Activated CD8-positive, alpha-beta T cell treated with anti-CD3 and anti-CD28 coated beads, Interleukin-2, amount 10 ng/mL, durations not matched to agents 7 days and 5 days (primary cell): ENCODE data around the gene DHX35. TPM values are rescaled to one million over a fixed set of nuclear protein-coding genes. Genes with fewer than 3 reads are reported as not detected.
A peak's percentile ranks its signal among the peaks of the same experiment; 100 is the strongest.

Experiments
- ATAC-seq: fragments of 150-1000 bp; cut with Tn5 transposase; one replicate; pipeline ENCODE4 v1.10.0; 2021; ENCODE audit warnings: moderate library complexity
- CTCF ChIA-PET: fragments of 350-600 bp; sonication (Branson Sonifier 250); formaldehyde crosslinking; loops from one replicate; lab custom pipeline; 2021; ENCODE audit warnings: antibody characterized with exemption; lab: Charles Lee
- POLR2A ChIA-PET: fragments of 350-600 bp; sonication (Branson Sonifier 250); formaldehyde crosslinking; loops from one replicate; lab custom pipeline; 2021; ENCODE audit warnings: antibody characterized with exemption; lab: Charles Lee
- DNase-seq: peaks from one replicate; pipeline ENCODE4 v3.0.0-alpha.2; 2020
- H3K27ac Mint-ChIP-seq: one replicate; pipeline ENCODE4 v1.8.0; 2021; ENCODE audit warnings: mild to moderate bottlenecking, mixed read lengths
- H3K27me3 Mint-ChIP-seq: one replicate; pipeline ENCODE4 v1.8.0; 2021; ENCODE audit warnings: low read depth, mixed read lengths
- H3K36me3 Mint-ChIP-seq: one replicate; pipeline ENCODE4 v1.8.0; 2021; ENCODE audit warnings: low read depth, mixed read lengths
- H3K4me1 Mint-ChIP-seq: one replicate; pipeline ENCODE4 v1.8.0; 2021; ENCODE audit warnings: low read depth, mixed read lengths
- H3K4me3 Mint-ChIP-seq: one replicate; pipeline ENCODE4 v1.8.0; 2021; ENCODE audit warnings: mild to moderate bottlenecking, mixed read lengths
- H3K9me3 Mint-ChIP-seq: one replicate; pipeline ENCODE4 v1.8.0; 2022; ENCODE audit warnings: mixed read lengths; ENCODE audit not compliant: insufficient read depth
- total RNA-seq, 2 experiments: library from RNA; stranded (reverse); gene quantifications; one replicate each; pipeline ENCODE4 v1.2.3, GENCODE V29; 2021

DHX35 gene
- total RNA-seq, 2 experiments from 2014 or later = 10.8 to 11.1 TPM

GRCh38 chr20:38939686-38940085 lies 22.5 kb upstream of the DHX35 start:
- H3K27me3 Mint-ChIP-seq = no peaks in the 10 kb centered on the region
- no peaks in the 10 kb centered on the region for H3K9me3 Mint-ChIP-seq
- no peak for DNase-seq
- peaks cover 14% of the 10 kb centered on the region for H3K4me1 Mint-ChIP-seq
- no peak overlapping the region for H3K4me3 Mint-ChIP-seq
- H3K36me3 Mint-ChIP-seq = peaks cover 58% of the 10 kb centered on the region
- POLR2A ChIA-PET = no interaction called here
- ATAC-seq = no peak
- CTCF ChIA-PET = interaction anchor here (3.5 kb wide), 1 partner anchor 13 kb away, joined by 12 read pairs; the partner anchor contains the start of gene FAM83D
- H3K27ac Mint-ChIP-seq = peak overlapping the region; percentile 15

GRCh38 chr20:38940644-38941043 lies 21.5 kb upstream of the DHX35 start:
- no peak for ATAC-seq
- DNase-seq = no peak
- Mint-ChIP-seq H3K36me3 (peaks cover 58% of the 10 kb centered on the region), H3K27ac (no peak overlapping the region), H3K4me3 (no peak overlapping the region), H3K9me3 (no peaks in the 10 kb centered on the region), H3K27me3 (no peaks in the 10 kb centered on the region), H3K4me1 (peaks cover 9% of the 10 kb centered on the region)
- POLR2A ChIA-PET = interaction anchor here (0.6 kb wide), 1 partner anchor 121 kb away, joined by 3 read pairs; no protein-coding TSS in a partner anchor
- CTCF ChIA-PET = interaction anchor here (1.8 to 3.5 kb wide), 2 partner anchors 14 to 22 kb away, joined by 7 to 12 read pairs; partner anchors contain the start of genes DHX35 and FAM83D

GRCh38 chr20:38941726-38942389 lies 20.3 kb upstream of the DHX35 start:
- POLR2A ChIA-PET = no interaction called here
- H3K36me3 Mint-ChIP-seq = peaks cover 60% of the 10 kb centered on the region
- peaks cover 4% of the 10 kb centered on the region for H3K4me1 Mint-ChIP-seq
- DNase-seq = no peak
- H3K27ac Mint-ChIP-seq = peak overlapping the region; percentile 6
- H3K27me3 Mint-ChIP-seq = no peaks in the 10 kb centered on the region
- no peak overlapping the region for H3K4me3 Mint-ChIP-seq
- CTCF ChIA-PET = interaction anchor here (0.9 to 3.5 kb wide), 3 partner anchors 8 to 21 kb away, joined by 3 to 12 read pairs (median 7); partner anchors contain the start of genes DHX35 and FAM83D
- no peak for ATAC-seq
- no peaks in the 10 kb centered on the region for H3K9me3 Mint-ChIP-seq

GRCh38 chr20:38945012-38945411 lies 17.1 kb upstream of the DHX35 start:
- Mint-ChIP-seq H3K36me3 (peaks cover 73% of the 10 kb centered on the region), H3K4me1 (no peaks in the 10 kb centered on the region), H3K27me3 (no peaks in the 10 kb centered on the region), H3K4me3 (no peak overlapping the region), H3K9me3 (no peaks in the 10 kb centered on the region), H3K27ac (no peak overlapping the region)
- no peak for ATAC-seq
- ChIA-PET CTCF (no interaction called here), POLR2A (interaction anchor here (0.7 kb wide), 1 partner anchor 431 kb away, joined by 4 read pairs; no protein-coding TSS in a partner anchor)
- no peak for DNase-seq

- ChIA-PET POLR2A (no interaction called here), CTCF (interaction anchor here (1.0 kb wide), 1 partner anchor 136 kb away, joined by 3 read pairs; no protein-coding TSS in a partner anchor)
- H3K27ac Mint-ChIP-seq = no peak overlapping the region
- no peaks in the 10 kb centered on the region for H3K9me3 Mint-ChIP-seq
- no peak for ATAC-seq
- DNase-seq = no peak
- H3K4me1 Mint-ChIP-seq = no peaks in the 10 kb centered on the region
- H3K36me3 Mint-ChIP-seq = peaks cover 77% of the 10 kb centered on the region
- no peaks in the 10 kb centered on the region for H3K27me3 Mint-ChIP-seq
- H3K4me3 Mint-ChIP-seq = no peak overlapping the region
Observed at GRCh38 chr20:38946836-38947235, 15.3 kb upstream of the DHX35 start.

GRCh38 chr20:38947931-38948362 lies 14.2 kb upstream of the DHX35 start:
- DNase-seq (no peak), ATAC-seq (no peak)
- no peak overlapping the region for H3K27ac Mint-ChIP-seq
- peaks cover 73% of the 10 kb centered on the region for H3K36me3 Mint-ChIP-seq
- no peak overlapping the region for H3K4me3 Mint-ChIP-seq
- H3K9me3 Mint-ChIP-seq = no peaks in the 10 kb centered on the region
- ChIA-PET POLR2A (interaction anchor here (0.8 kb wide), 1 partner anchor 22 kb away, joined by 3 read pairs; the partner anchor contains the start of gene FAM83D), CTCF (interaction anchor here (0.9 to 1.2 kb wide), 3 partner anchors 13 to 101 kb away, joined by 3 to 4 read pairs (median 4); partner anchors contain the start of genes DHX35 and FAM83D)
- no peaks in the 10 kb centered on the region for H3K4me1 Mint-ChIP-seq
- H3K27me3 Mint-ChIP-seq = no peaks in the 10 kb centered on the region

- ChIA-PET POLR2A (interaction anchor here (0.8 to 1.4 kb wide), 3 partner anchors 11 to 13 kb away, joined by 3 to 4 read pairs (median 4); partner anchors contain the start of gene DHX35), CTCF (interaction anchor here (2.9 kb wide), 1 partner anchor 12 kb away, joined by 11 read pairs; the partner anchor contains the start of gene DHX35)
- Mint-ChIP-seq H3K27me3 (no peaks in the 10 kb centered on the region), H3K27ac (peak overlapping the region; percentile 34), H3K36me3 (peaks cover 72% of the 10 kb centered on the region), H3K4me3 (no peak overlapping the region), H3K4me1 (no peaks in the 10 kb centered on the region), H3K9me3 (no peaks in the 10 kb centered on the region)
- DNase-seq (no peak), ATAC-seq (no peak)
Observed at GRCh38 chr20:38950254-38950653, 11.9 kb upstream of the DHX35 start.

- no peak overlapping the region for H3K4me3 Mint-ChIP-seq
- no peaks in the 10 kb centered on the region for H3K9me3 Mint-ChIP-seq
- ATAC-seq (no peak), DNase-seq (no peak)
- peaks cover 68% of the 10 kb centered on the region for H3K36me3 Mint-ChIP-seq
- H3K27ac Mint-ChIP-seq = no peak overlapping the region
- H3K27me3 Mint-ChIP-seq = no peaks in the 10 kb centered on the region
- H3K4me1 Mint-ChIP-seq = no peaks in the 10 kb centered on the region
- CTCF ChIA-PET = interaction anchor here (2.9 kb wide), 1 partner anchor 10 kb away, joined by 11 read pairs; the partner anchor contains the start of gene DHX35
- POLR2A ChIA-PET = no interaction called here
Observed at GRCh38 chr20:38951611-38952010, 10.5 kb upstream of the DHX35 start.

GRCh38 chr20:38952153-38952552 lies 10.0 kb upstream of the DHX35 start:
- POLR2A ChIA-PET = no interaction called here
- DNase-seq (no peak), ATAC-seq (no peak)
- no peak overlapping the region for H3K27ac Mint-ChIP-seq
- H3K4me1 Mint-ChIP-seq = no peaks in the 10 kb centered on the region
- no peak overlapping the region for H3K4me3 Mint-ChIP-seq
- no peaks in the 10 kb centered on the region for H3K27me3 Mint-ChIP-seq
- CTCF ChIA-PET = interaction anchor here (2.9 kb wide), 1 partner anchor 10 kb away, joined by 11 read pairs; the partner anchor contains the start of gene DHX35
- H3K9me3 Mint-ChIP-seq = no peaks in the 10 kb centered on the region
- peaks cover 62% of the 10 kb centered on the region for H3K36me3 Mint-ChIP-seq

- Mint-ChIP-seq H3K9me3 (no peaks in the 10 kb centered on the region), H3K36me3 (peaks cover 47% of the 10 kb centered on the region), H3K27ac (no peak overlapping the region), H3K4me3 (no peak overlapping the region), H3K27me3 (no peaks in the 10 kb centered on the region), H3K4me1 (no peaks in the 10 kb centered on the region)
- ATAC-seq (no peak), DNase-seq (no peak)
- POLR2A ChIA-PET = interaction anchor here (1.9 kb wide), 1 partner anchor 9 kb away, joined by 7 read pairs; the partner anchor contains the start of gene DHX35
- CTCF ChIA-PET = interaction anchor here (0.8 to 1.1 kb wide), 2 partner anchors 8 to 27 kb away, joined by 3 read pairs; partner anchors contain the start of genes DHX35 and FAM83D
Observed at GRCh38 chr20:38953630-38954340, 8.4 kb upstream of the DHX35 start.

GRCh38 chr20:38957235-38957876 lies 4.8 kb upstream of the DHX35 start:
- Mint-ChIP-seq H3K4me1 (peaks cover 11% of the 10 kb centered on the region), H3K27ac (no peak overlapping the region), H3K27me3 (no peaks in the 10 kb centered on the region), H3K4me3 (no peak overlapping the region), H3K36me3 (peaks cover 17% of the 10 kb centered on the region), H3K9me3 (no peaks in the 10 kb centered on the region)
- ChIA-PET POLR2A (no interaction called here), CTCF (no interaction called here)
- DNase-seq (no peak), ATAC-seq (no peak)
